ENCODE data around the gene CFAP210. TPM values are rescaled to one million over a fixed set of nuclear protein-coding genes. Genes with fewer than 3 reads are reported as not detected.

Gene CFAP210
- polyA plus RNA-seq, 2 of the 4 experiments (the other 2 are of a cell fraction): 0.31 to 0.35 TPM

Small RNA genes lying within 50 kb of the gene (small RNA-seq; reads per million reads assigned to genes)
- gene RF00432: 0 to 2.1 (median 0) reads per million in 6 experiments

Other genes starting within 250 kb of the CFAP210 start
- 1.6 and 1.7 TPM in 2 replicates for gene BBS5, start 214.9 kb downstream of the CFAP210 start, polyA plus RNA-seq (2011; rRNA removed)
- gene BBS5, start 214.9 kb downstream of the CFAP210 start, polyA plus RNA-seq (2017; fragmentation: RNase III; extraction: RNeasy Plus Mini Kit Qiagen cat#74134 plus additional on column Dnase treatment): 5.3 to 6.0 TPM (median 5.4 TPM) in 3 replicates
- 0.04 and 0.08 TPM in 2 replicates for gene KLHL41, start 184.7 kb downstream of the CFAP210 start, polyA plus RNA-seq (2011; rRNA removed)
- gene KLHL41, start 184.7 kb downstream of the CFAP210 start, polyA plus RNA-seq (2017; fragmentation: RNase III; extraction: RNeasy Plus Mini Kit Qiagen cat#74134 plus additional on column Dnase treatment): 0.05 to 0.12 TPM (median 0.06 TPM) in 3 replicates
- gene FASTKD1, start 120.5 kb downstream of the CFAP210 start, polyA plus RNA-seq (2011; rRNA removed): 41.8 and 52.9 TPM in 2 replicates
- gene FASTKD1, start 120.5 kb downstream of the CFAP210 start, polyA plus RNA-seq (2017; fragmentation: RNase III; extraction: RNeasy Plus Mini Kit Qiagen cat#74134 plus additional on column Dnase treatment): 27.2 to 30.8 TPM (median 28.1 TPM) in 3 replicates
- 46.4 and 70.8 TPM in 2 replicates for gene PPIG, start 110.1 kb downstream of the CFAP210 start, polyA plus RNA-seq (2011; rRNA removed)
- gene PPIG, start 110.1 kb downstream of the CFAP210 start, polyA plus RNA-seq (2017; fragmentation: RNase III; extraction: RNeasy Plus Mini Kit Qiagen cat#74134 plus additional on column Dnase treatment): 57.9 to 61.2 TPM (median 60.5 TPM) in 3 replicates
- gene PHOSPHO2, start 64 bp upstream of the CFAP210 start, polyA plus RNA-seq (2011; rRNA removed): 4.0 and 5.1 TPM in 2 replicates
- 3.9 to 4.4 TPM (median 4.3 TPM) in 3 replicates for gene PHOSPHO2, start 64 bp upstream of the CFAP210 start, polyA plus RNA-seq (2017; fragmentation: RNase III; extraction: RNeasy Plus Mini Kit Qiagen cat#74134 plus additional on column Dnase treatment)
- gene KLHL23, start 39.4 kb upstream of the CFAP210 start, polyA plus RNA-seq (2011; rRNA removed): 19.6 and 22.9 TPM in 2 replicates
- gene KLHL23, start 39.4 kb upstream of the CFAP210 start, polyA plus RNA-seq (2017; fragmentation: RNase III; extraction: RNeasy Plus Mini Kit Qiagen cat#74134 plus additional on column Dnase treatment): 10.1 to 11.0 TPM (median 10.8 TPM) in 3 replicates
- gene SSB, start 104.5 kb upstream of the CFAP210 start, polyA plus RNA-seq (2011; rRNA removed): 129 and 253 TPM in 2 replicates
- 246 to 255 TPM (median 253 TPM) in 3 replicates for gene SSB, start 104.5 kb upstream of the CFAP210 start, polyA plus RNA-seq (2017; fragmentation: RNase III; extraction: RNeasy Plus Mini Kit Qiagen cat#74134 plus additional on column Dnase treatment)
- 58.1 and 86.9 TPM in 2 replicates for gene METTL5, start 130.5 kb upstream of the CFAP210 start, polyA plus RNA-seq (2011; rRNA removed)
- 97.6 to 112 TPM (median 105 TPM) in 3 replicates for gene METTL5, start 130.5 kb upstream of the CFAP210 start, polyA plus RNA-seq (2017; fragmentation: RNase III; extraction: RNeasy Plus Mini Kit Qiagen cat#74134 plus additional on column Dnase treatment)
- 21.1 and 23.1 TPM in 2 replicates for gene UBR3, start 133.0 kb upstream of the CFAP210 start, polyA plus RNA-seq (2011; rRNA removed)
- gene UBR3, start 133.0 kb upstream of the CFAP210 start, polyA plus RNA-seq (2017; fragmentation: RNase III; extraction: RNeasy Plus Mini Kit Qiagen cat#74134 plus additional on column Dnase treatment): 10.3 to 11.1 TPM (median 11.0 TPM) in 3 replicates